ENCODE results near the gene OTULINL.

Gene OTULINL

DNA sequence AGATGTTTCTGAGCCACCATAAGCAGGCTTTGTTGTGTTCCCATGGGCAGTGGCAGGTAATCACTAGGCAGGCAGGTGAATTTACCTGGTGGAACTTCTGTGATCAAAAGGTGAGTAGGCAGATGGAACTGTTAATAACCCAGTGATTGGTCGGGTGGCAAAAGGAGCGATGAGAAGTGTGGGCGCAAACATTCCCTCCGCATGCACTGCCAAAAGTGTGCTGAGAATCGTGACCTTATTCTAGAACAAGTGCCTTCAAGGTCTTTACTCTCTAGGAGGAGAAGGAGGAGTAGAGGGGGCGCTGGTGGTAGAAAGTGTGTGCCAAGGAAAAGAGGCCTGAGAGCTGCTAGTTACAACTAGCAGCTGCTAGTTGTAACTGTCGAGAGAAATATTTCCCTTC lies 3.3 kb downstream of the OTULINL start:
- in situ Hi-C loops (cut with HindIII; ENCODE audit: low pct_ligation_motif_present, low sequenced_read_pairs) = no loop called here
- DNase-seq = no peak
- Histone ChIP-seq H3K27me3 (replicated peaks) (peaks cover 21% of the 10 kb centered on the region), H3K4me3 (ENCODE audit: low read depth, low read length) (no peak overlapping the region), H3K36me3 (replicated peaks) (no peaks in the 10 kb centered on the region), H3K27ac (no peak overlapping the region)
- TF ChIP-seq, protein P1, sequence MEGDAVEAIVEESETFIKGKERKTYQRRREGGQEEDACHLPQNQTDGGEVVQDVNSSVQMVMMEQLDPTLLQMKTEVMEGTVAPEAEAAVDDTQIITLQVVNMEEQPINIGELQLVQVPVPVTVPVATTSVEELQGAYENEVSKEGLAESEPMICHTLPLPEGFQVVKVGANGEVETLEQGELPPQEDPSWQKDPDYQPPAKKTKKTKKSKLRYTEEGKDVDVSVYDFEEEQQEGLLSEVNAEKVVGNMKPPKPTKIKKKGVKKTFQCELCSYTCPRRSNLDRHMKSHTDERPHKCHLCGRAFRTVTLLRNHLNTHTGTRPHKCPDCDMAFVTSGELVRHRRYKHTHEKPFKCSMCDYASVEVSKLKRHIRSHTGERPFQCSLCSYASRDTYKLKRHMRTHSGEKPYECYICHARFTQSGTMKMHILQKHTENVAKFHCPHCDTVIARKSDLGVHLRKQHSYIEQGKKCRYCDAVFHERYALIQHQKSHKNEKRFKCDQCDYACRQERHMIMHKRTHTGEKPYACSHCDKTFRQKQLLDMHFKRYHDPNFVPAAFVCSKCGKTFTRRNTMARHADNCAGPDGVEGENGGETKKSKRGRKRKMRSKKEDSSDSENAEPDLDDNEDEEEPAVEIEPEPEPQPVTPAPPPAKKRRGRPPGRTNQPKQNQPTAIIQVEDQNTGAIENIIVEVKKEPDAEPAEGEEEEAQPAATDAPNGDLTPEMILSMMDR (IDR thresholded peaks at IDR 0.05; ENCODE audit: low read depth, low read length, missing control alignments) = no peak

GRCh38 chr5:14587150-14587549 lies 5.6 kb downstream of the OTULINL start:
- Histone ChIP-seq H3K27ac (no peak overlapping the region), H3K4me3 (ENCODE audit: low read depth, low read length) (no peak overlapping the region), H3K27me3 (replicated peaks) (peaks cover 19% of the 10 kb centered on the region), H3K36me3 (replicated peaks) (no peaks in the 10 kb centered on the region)
- in situ Hi-C loops (cut with HindIII; ENCODE audit: low pct_ligation_motif_present, low sequenced_read_pairs) = no loop called here
- TF ChIP-seq, protein P1 (IDR thresholded peaks at IDR 0.05; ENCODE audit: low read depth, low read length, missing control alignments) = no peak
- no peak for DNase-seq

GRCh38 chr5:14588145-14588544 lies 6.6 kb downstream of the OTULINL start:
- in situ Hi-C loops (cut with HindIII; ENCODE audit: low pct_ligation_motif_present, low sequenced_read_pairs) = no loop called here
- TF ChIP-seq, protein P1 (IDR thresholded peaks at IDR 0.05; ENCODE audit: low read depth, low read length, missing control alignments) = no peak
- Histone ChIP-seq H3K4me3 (ENCODE audit: low read depth, low read length) (no peak overlapping the region), H3K27me3 (replicated peaks) (peaks cover 11% of the 10 kb centered on the region), H3K27ac (no peak overlapping the region), H3K36me3 (replicated peaks) (no peaks in the 10 kb centered on the region)
- no peak for DNase-seq

GRCh38 chr5:14588758-14589543 lies 7.4 kb downstream of the OTULINL start:
- DNase-seq = no peak
- Histone ChIP-seq H3K4me3 (ENCODE audit: low read depth, low read length) (no peak overlapping the region), H3K27ac (no peak overlapping the region), H3K36me3 (replicated peaks) (no peaks in the 10 kb centered on the region), H3K27me3 (replicated peaks) (peaks cover 10% of the 10 kb centered on the region)
- in situ Hi-C loops (cut with HindIII; ENCODE audit: low pct_ligation_motif_present, low sequenced_read_pairs) = no loop called here
- TF ChIP-seq, protein P1 (IDR thresholded peaks at IDR 0.05; ENCODE audit: low read depth, low read length, missing control alignments) = no peak

DNA sequence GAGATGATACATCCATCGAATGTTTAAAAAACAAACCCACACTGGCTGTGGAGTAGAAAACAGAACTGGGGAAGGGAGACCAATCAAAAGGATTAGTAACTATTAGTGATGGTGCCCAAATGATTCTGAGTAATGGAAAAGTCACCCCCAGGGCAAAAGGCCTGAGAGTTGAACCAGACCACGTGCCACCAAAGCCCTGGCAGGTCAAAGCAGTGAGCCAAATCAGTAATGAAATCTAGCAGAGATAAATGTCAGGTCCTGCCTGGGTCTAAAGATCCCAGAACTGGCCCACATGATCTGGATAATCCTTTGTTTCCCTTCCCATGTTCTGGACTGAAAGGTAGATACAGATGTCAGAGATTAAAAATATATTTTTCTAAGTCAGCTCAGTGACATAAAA lies 9.4 kb downstream of the OTULINL start:
- Histone ChIP-seq H3K36me3 (replicated peaks) (no peaks in the 10 kb centered on the region), H3K4me3 (ENCODE audit: low read depth, low read length) (no peak overlapping the region), H3K27ac (no peak overlapping the region), H3K27me3 (replicated peaks) (peaks cover 2% of the 10 kb centered on the region)
- TF ChIP-seq, protein P1 (IDR thresholded peaks at IDR 0.05; ENCODE audit: low read depth, low read length, missing control alignments) = no peak
- no peak for DNase-seq
- in situ Hi-C loops (cut with HindIII; ENCODE audit: low pct_ligation_motif_present, low sequenced_read_pairs) = no loop called here

DNA sequence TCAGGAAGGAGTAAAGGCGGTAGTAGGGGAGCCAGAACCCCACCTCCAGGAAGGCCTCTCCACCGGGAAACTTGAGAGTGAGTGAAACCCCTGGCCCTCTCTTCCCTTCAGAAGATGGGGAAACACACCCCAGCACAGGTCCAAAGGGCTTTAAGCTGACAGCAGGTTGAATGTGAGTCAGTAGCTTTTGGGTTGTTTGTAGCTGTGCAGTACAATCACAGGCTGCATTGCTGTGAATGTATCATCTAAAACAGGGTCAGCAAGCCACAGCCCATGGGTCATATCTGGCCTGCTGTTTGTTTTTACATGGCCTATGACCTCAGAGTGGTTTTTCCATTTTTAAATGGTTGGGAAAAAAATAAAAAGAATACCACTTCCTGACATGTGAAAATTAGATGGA lies 10.0 kb downstream of the OTULINL start:
- in situ Hi-C loops (cut with HindIII; ENCODE audit: low pct_ligation_motif_present, low sequenced_read_pairs) = no loop called here
- Histone ChIP-seq H3K27ac (no peak overlapping the region), H3K27me3 (replicated peaks) (peaks cover 2% of the 10 kb centered on the region), H3K4me3 (ENCODE audit: low read depth, low read length) (no peak overlapping the region), H3K36me3 (replicated peaks) (no peaks in the 10 kb centered on the region)
- DNase-seq = no peak
- TF ChIP-seq, protein P1 (IDR thresholded peaks at IDR 0.05; ENCODE audit: low read depth, low read length, missing control alignments) = no peak
